HCT116 (cell line): Measurements from ENCODE around the gene TMEM131. TPM values are rescaled to one million over a fixed set of nuclear protein-coding genes. Genes with fewer than 3 reads are reported as not detected.

Experiments
- ATAC-seq: fragments of 200-7000 bp; cut with Tn5 transposase; 2 replicates; pipeline ENCODE4 v1.9.1; 2020; ENCODE audit warnings: mild to moderate bottlenecking, moderate library complexity
- BruUV-seq: library from RNA; stranded (reverse); fragments of 400-500 nt; replicated peaks from 2 replicates; lab custom pipeline; 2021; lab: Mats Ljungman, UMichigan
- CTCF ChIA-PET: fragments of 300-600 bp; sonication (Branson Sonifier 250); formaldehyde crosslinking; loops from one replicate; lab custom pipeline; 2021; ENCODE audit warnings: antibody characterized with exemption; lab: Charles Lee
- POLR2A ChIA-PET: fragments of 300-600, 350-600 bp; sonication (Branson Sonifier 250); formaldehyde crosslinking; loops from one replicate; lab custom pipeline; 2021; ENCODE audit warnings: antibody characterized with exemption; lab: Charles Lee
- RAD21 ChIA-PET, 2 experiments: fragments of 300-600 bp; sonication (Branson Sonifier 250); formaldehyde crosslinking; loops; one replicate each; lab custom pipeline; 2023; ENCODE audit warnings: low total read pairs in 2 of 2; ENCODE audit not compliant: uncharacterized antibody in 2 of 2, unreplicated experiment in 2 of 2, low non-redundant PET in 1 of 2; lab: Charles Lee
- DNase-seq: peaks from one replicate; pipeline ENCODE4 v3.0.0-alpha.2; 2010; ENCODE audit warnings: low read depth, low spot score
- H2AFZ ChIP-seq: fragments of 200-600 bp; shearing (Covaris generic), sonication (generic); 2 replicates; pipeline ENCODE4 v1.6.1; 2017; ENCODE audit warnings: low read depth, mixed run types, mixed read lengths, antibody characterized with exemption, low read length; ENCODE audit not compliant: poor library complexity, severe bottlenecking
- H3K27ac ChIP-seq: 2 replicates; pipeline ENCODE4 v1.5.1; 2012; ENCODE audit warnings: low read depth, low read length
- H3K27me3 ChIP-seq: fragments of 200-600 bp; sonication (generic); 2 replicates; pipeline ENCODE4 v1.6.1; 2016; ENCODE audit warnings: mixed run types, low read length, mixed read lengths; ENCODE audit not compliant: insufficient read depth
- H3K36me3 ChIP-seq, 2 experiments: fragments of 200-500 bp in 1 of 2; fragments of 200-600 bp in 1 of 2; sonication (Bioruptor generic) in 1 of 2; sonication (generic) in 1 of 2; 2 replicates each; pipeline versions ENCODE4 v1.5.1 to v1.6.1; 2014 to 2016; ENCODE audit warnings: low read length in 2 of 2, inconsistent platforms in 1 of 2, mixed read lengths in 1 of 2, mixed run types in 1 of 2; ENCODE audit not compliant: insufficient read depth in 2 of 2, control insufficient read depth in 1 of 2
- H3K4me1 ChIP-seq, 2 experiments: fragments of 200-600 bp in 1 of 2; sonication (generic) in 1 of 2; 2 replicates each; pipeline versions ENCODE4 v1.5.1 to v1.6.1; 2012 to 2017; ENCODE audit warnings: low read length in 2 of 2, inconsistent platforms in 1 of 2, mild to moderate bottlenecking in 1 of 2, mixed read lengths in 1 of 2, mixed run types in 1 of 2, moderate library complexity in 1 of 2; ENCODE audit not compliant: insufficient read depth in 2 of 2, control insufficient read depth in 1 of 2
- H3K4me2 ChIP-seq: fragments of 200-600 bp; sonication (generic); 2 replicates; pipeline ENCODE4 v1.6.1; 2017; ENCODE audit warnings: mixed run types, low read length, mixed read lengths
- H3K4me3 ChIP-seq, 2 experiments: fragments of 200-600 bp in 1 of 2; sonication (generic) in 1 of 2; replicated peaks in 1 of 2; 2 replicates each; pipeline ENCODE4 v1.5.1; 2011 to 2016; ENCODE audit warnings: low read length in 2 of 2, control low read depth in 1 of 2, low read depth in 1 of 2, mild to moderate bottlenecking in 1 of 2, mixed read lengths in 1 of 2, mixed run types in 1 of 2
- H3K79me2 ChIP-seq: fragments of 200-600 bp; sonication (generic); 2 replicates; pipeline ENCODE4 v1.6.1; 2017; ENCODE audit warnings: mild to moderate bottlenecking, mixed run types, low read length, moderate library complexity, mixed read lengths; ENCODE audit not compliant: insufficient read depth
- H3K9ac ChIP-seq: fragments of 200-600 bp; sonication (generic); 2 replicates; pipeline ENCODE4 v1.6.1; 2016; ENCODE audit warnings: low read length, mixed read lengths
- H3K9me2 ChIP-seq: fragments of 200-600 bp; sonication (generic), shearing (Covaris generic); 2 replicates; pipeline ENCODE4 v1.6.1; 2017; ENCODE audit warnings: mixed run types, mild to moderate bottlenecking, moderate library complexity; ENCODE audit not compliant: insufficient read depth
- H3K9me3 ChIP-seq, 2 experiments: fragments of 200-500 bp in 1 of 2; fragments of 200-600 bp in 1 of 2; sonication (Bioruptor generic) in 1 of 2; sonication (generic) in 1 of 2; 2 replicates each; pipeline ENCODE4 v1.6.1; 2014 to 2017; ENCODE audit warnings: low read length in 2 of 2, mixed read lengths in 2 of 2, inconsistent platforms in 1 of 2, low read depth in 1 of 2, mild to moderate bottlenecking in 1 of 2, mixed run types in 1 of 2, moderate library complexity in 1 of 2; ENCODE audit not compliant: control insufficient read depth in 1 of 2, insufficient read depth in 1 of 2
- H4K20me1 ChIP-seq: fragments of 200-600 bp; sonication (generic), shearing (Covaris generic); 2 replicates; pipeline ENCODE4 v1.6.1; 2017; ENCODE audit warnings: mixed run types, mild to moderate bottlenecking, moderate library complexity; ENCODE audit not compliant: insufficient read depth
- CTCF ChIP-seq, 3 experiments: fragments of 200-600 bp in 1 of 3; sonication (generic) in 1 of 3; IDR thresholded peaks in 2 of 3; conservative IDR thresholded peaks in 1 of 3; 2 replicates each; pipeline ENCODE4 v1.5.1; 2012 to 2017; ENCODE audit warnings: low read depth in 2 of 3, low read length in 2 of 3, antibody characterized with exemption in 1 of 3, borderline replicate concordance in 1 of 3, control low read depth in 1 of 3, mild to moderate bottlenecking in 1 of 3, mixed read lengths in 1 of 3, mixed run types in 1 of 3, moderate library complexity in 1 of 3; ENCODE audit not compliant: insufficient read depth in 1 of 3
- ELF1 ChIP-seq: IDR thresholded peaks from 2 replicates; pipeline ENCODE4 v1.6.1; 2012; ENCODE audit warnings: low read depth, borderline replicate concordance
- REST ChIP-seq: IDR thresholded peaks from 2 replicates; pipeline ENCODE4 v1.6.1; 2012; ENCODE audit warnings: low read depth
- ZBTB33 ChIP-seq: IDR thresholded peaks from 2 replicates; pipeline ENCODE4 v1.6.1; 2011; ENCODE audit warnings: mild to moderate bottlenecking, low read length, moderate library complexity; ENCODE audit not compliant: insufficient replicate concordance; ENCODE audit errors: extremely low read depth
- ZNF274 ChIP-seq: fragments of 200-500 bp; sonication (Bioruptor generic); IDR thresholded peaks from 2 replicates; pipeline ENCODE4 v1.6.1; 2014; ENCODE audit warnings: mild to moderate bottlenecking, low read depth, low read length, inconsistent platforms
- intact Hi-C: fragments of 100-400 bp; cut with micrococcal nuclease; formaldehyde crosslinking; loops from 2 replicates; pipeline ENCODE4 v1.10.0; 2022
- total RNA-seq: library from RNA; stranded (reverse); gene quantifications from one replicate; pipeline ENCODE4 v1.2.1, GENCODE V29; 2021; ENCODE audit not compliant: unreplicated experiment

The TMEM131 gene
- total RNA-seq, 1 experiment from 2014 or later = 51.5 TPM

DNA sequence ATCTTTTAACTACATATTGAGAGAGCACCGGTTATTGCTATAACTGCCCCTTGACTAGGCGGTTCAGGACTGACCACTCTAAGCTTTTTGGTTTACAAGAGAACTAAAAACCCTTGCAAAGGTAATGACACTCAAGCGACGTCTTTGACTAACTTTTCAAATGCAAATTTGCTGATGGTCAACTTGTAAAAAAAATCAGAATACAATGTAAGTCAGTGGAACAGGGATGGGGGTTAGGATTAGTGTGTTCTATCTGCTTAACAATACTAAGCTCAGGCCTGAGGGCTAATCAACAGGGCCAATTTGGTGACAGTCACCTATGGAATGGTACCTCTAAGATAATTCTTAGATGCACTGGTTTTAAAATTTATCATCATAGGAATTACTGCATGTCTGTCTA, 225.3 kb downstream of the TMEM131 start (continued):
- TF ChIP-seq ZBTB33 (no peak), ELF1 (no peak), ZNF274 (no peak), CTCF (IDR thresholded peaks at IDR 0.05 in 2 of 3, conservative IDR thresholded peaks at IDR 0.05 in 1 of 3; ENCODE audit: borderline replicate concordance in 1 of 3, insufficient read depth in 1 of 3, low read depth in 2 of 3, low read length in 2 of 3) (no peak)
- TF ChIP-seq, all 23 proteins: peak for 0

DNA sequence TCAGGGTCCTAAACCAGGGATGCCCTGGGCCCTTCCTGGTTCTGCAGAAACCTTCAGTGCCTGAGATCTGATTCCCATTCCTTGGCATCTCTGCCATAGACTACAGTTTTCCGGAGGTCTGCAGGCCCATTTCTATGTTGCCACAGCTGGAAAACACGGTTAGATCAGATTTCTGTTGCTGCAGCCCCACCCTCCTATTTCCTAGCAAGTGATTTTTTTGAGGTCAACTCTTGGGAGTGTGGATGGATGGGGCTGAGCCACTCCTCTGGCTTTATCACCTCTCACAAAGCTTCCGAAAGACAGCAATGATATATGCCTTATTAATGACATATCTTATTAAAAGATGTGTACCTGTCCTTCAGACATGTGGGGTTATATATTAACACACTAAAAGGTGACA, 226.0 kb downstream of the TMEM131 start:
- H3K27ac ChIP-seq = no peak overlapping the region
- no peak overlapping the region for H2AFZ ChIP-seq
- H4K20me1 ChIP-seq = no peaks in the 10 kb centered on the region
- ATAC-seq = no peak
- H3K79me2 ChIP-seq = no peaks in the 10 kb centered on the region
- H3K9ac ChIP-seq = no peak overlapping the region
- H3K4me2 ChIP-seq = no peak overlapping the region
- POLR2A ChIA-PET = no interaction called here
- TF ChIP-seq REST = no peak
- TF ChIP-seq, all 23 proteins: peak for 0
- H3K27me3 ChIP-seq = no peaks in the 10 kb centered on the region
- intact Hi-C loops = loop anchor here (10.0 kb wide), 1 partner anchor 615 kb away; no protein-coding TSS in a partner anchor
- no peaks in the 10 kb centered on the region for H3K9me3 ChIP-seq
- H3K9me2 ChIP-seq = no peaks in the 10 kb centered on the region
- CTCF ChIA-PET = no interaction called here
- BruUV-seq = no TSS peak
- RAD21 ChIA-PET = no interaction called here
- H3K36me3 ChIP-seq = peaks cover 9% of the 10 kb centered on the region in 2 experiments
- no peaks in the 10 kb centered on the region for H3K4me1 ChIP-seq
- no peak for DNase-seq
- H3K4me3 ChIP-seq = no peak overlapping the region
